ENCODE results near the gene LRRD1.
A peak's percentile ranks its signal among the peaks of the same experiment; 100 is the strongest.
"Not testable (repeated sequence)": the region's sequence is repeated elsewhere in the genome, so short reads cannot be mapped to it uniquely, and the experiment has no call there.

LRRD1 gene

DNA sequence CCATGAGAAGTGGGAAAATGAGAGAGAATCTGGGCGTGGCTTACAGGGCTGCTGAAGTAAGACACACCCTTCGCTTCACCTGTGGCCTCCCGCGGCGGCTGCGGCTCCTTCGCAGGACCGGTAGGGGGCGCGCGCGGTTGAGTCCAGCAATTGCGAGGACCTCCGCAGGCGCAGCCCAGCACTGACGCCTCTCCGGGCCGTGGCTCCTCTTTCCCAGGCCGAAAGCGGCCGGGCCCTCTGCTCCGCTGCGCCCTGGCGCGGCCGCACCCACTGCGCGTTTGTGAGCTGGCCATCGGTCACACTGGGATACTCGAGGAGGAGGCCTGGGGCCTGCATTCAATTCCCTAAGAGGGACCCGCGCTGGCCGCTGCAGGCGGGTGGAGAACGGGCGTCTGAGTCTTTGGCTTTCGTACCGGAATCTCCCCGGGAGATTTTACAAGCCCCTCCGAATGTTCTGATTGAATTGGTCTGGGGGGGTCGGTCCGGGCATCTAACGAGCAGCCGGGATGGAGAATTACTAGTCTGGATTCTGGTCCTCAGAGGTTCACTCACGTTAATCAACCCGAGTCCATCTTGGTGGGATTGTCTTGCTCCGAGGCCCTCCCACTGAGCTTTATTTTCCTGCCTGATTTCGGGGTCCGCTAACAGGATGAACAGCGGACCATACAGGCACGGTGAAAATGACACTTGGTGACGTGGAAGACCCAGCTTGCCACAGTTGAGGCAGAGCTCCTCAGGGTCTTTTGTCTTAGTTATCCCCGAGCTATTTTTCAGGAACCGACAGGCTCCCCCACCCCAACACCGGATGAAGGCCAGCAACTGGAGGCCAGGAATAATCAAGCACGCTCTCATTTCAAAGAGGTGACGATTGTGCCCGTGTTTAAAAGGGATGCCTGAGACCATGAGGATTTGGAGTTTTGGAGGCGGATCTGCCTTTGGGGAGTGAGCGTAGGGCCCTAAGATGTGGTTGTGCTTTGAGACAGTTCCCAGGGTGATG, at the start of gene LRRD1:
Gene LRRD1 (minus strand): TSS at position 215 of the 997 bp plus-strand sequence. CDS start 13,940 bp downstream, outside the sequence.
- no peak for DNase-seq

- DNase-seq = no peak
Measured at GRCh38 chr7:92228742-92229141, 49.8 kb upstream of the LRRD1 start.

- DNase-seq = no peak
Measured at GRCh38 chr7:92228100-92228499, 49.2 kb upstream of the LRRD1 start.

DNA sequence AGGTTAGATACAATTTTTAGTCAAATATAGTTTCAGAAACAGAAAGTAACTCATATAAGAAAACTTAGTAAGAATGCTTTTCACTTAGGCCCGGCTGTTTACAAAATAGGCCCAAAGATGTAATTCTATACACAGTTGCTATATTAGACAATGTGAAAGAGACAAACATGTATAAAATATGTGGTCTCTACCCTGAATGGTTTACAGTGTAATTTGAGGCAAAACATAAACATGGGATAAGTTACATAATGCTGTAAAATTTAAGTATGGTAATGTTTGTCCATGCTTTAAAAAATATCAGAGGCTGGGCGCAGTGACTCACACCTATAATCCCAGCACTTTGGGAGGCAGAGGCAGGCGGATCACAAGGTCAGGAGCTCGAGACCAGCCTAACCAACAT, 48.0 kb upstream of the LRRD1 start:
- DNase-seq = no peak

DNA sequence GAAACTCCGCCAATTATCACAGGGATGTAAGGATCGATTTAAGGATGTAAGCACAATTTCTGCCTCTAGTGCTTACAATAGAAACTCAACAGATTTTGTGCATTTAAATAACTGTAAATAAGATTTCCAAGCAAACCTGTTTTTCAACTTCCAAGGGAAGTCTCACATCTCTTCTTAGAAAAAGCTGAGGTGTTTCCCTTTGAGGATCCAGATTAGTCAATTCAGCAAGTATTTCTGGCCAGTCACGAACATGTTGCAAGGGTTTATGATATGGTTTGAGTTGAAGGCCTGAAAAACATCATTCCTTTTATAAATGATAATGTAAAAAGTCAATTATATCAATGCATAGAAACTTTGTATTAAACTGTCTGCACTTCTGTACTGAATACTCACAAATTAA, 42.8 kb upstream of the LRRD1 start:
- DNase-seq = no peak

GRCh38 chr7:92206672-92207071, 27.7 kb upstream of the LRRD1 start:
- no peak for DNase-seq

- no peak for DNase-seq
Measured at GRCh38 chr7:92205987-92206386, 27.0 kb upstream of the LRRD1 start.

DNA sequence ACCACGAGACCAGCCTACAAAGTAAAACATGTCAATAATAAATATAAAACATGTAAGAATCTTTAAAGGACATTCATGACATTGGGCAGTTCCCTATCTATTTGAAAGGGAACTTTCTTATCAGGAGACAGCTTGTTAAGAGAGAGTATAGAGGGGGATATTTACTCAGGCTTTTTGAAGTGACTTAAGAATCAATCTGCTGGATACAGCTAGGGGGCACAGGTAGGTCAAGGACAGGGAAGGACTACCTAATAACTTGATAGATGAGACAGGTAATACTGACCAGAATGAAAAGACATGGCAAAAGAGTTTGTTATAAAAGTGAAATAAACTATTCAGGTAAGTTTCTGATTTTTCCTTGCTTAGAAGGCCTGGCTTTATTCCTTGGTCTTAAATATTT, 21.8 kb upstream of the LRRD1 start:
- DNase-seq = no peak

- no peak for DNase-seq
Measured at GRCh38 chr7:92192326-92192725, 13.4 kb upstream of the LRRD1 start.

- DNase-seq = not testable (repeated sequence)
Measured at GRCh38 chr7:92189246-92189645, 10.3 kb upstream of the LRRD1 start.

DNA sequence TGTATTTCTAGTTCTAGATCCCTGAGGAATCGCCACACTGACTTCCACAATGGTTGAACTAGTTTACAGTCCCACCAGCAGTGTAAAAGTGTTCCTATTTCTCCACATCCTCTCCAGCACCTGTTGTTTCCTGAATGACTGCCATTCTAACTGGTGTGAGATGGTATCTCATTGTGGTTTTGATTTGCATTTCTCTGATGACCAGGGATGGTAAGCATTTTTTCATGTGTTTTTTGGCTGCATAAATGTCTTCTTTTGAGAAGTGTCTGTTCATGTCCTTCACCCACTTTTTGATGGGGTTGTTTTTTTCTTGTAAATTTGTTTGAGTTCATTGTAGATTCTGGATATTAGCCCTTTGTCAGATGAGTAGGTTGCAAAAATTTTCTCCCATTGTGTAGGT, 5.4 kb upstream of the LRRD1 start:
- not testable (repeated sequence) for DNase-seq

- DNase-seq = no peak
Measured at GRCh38 chr7:92177362-92177761, 1.6 kb downstream of the LRRD1 start.

DNA sequence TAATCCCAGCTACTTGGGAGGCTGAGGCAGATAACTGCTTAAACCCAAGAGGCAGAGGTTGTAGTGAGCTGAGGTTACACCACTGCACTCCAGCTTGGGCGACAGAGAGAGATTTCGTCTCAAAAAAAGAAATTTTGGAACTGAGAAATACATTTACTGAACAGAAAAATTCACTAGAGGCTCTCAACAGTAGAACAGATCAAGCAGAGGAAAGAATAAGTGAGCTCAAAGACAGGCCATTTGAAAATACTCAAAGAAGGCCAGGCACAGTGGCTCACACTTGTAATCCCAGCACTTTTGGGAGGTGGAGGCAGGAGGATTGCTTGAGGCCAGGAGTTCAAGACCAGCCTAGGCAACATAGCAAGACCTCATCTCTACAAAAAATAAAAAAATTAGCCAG, 9.4 kb downstream of the LRRD1 start:
- DNase-seq = not testable (repeated sequence)

DNA sequence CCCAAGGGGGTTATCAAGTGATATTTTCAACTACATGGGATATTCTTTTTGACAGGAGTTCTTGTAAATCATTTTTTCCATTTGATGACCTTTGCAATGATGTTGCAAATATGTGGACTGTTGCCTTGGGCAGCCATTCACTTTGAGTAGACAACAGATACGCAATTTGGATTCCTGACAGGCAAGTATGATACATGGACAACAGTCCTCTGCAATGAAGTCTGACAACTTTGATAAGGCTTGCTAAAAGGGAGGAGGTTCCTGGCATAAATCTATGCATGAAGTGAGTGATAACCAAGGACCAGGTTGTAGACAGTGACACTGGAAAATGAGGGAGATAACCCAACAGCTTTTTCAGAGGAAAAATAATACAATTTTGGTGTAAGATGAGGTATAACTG, 17.7 kb downstream of the LRRD1 start:
- DNase-seq = no peak

- DNase-seq = no peak
Measured at GRCh38 chr7:92158660-92159575, 20.0 kb downstream of the LRRD1 start.

GRCh38 chr7:92156990-92157389, 22.0 kb downstream of the LRRD1 start:
- DNase-seq = no peak

DNA sequence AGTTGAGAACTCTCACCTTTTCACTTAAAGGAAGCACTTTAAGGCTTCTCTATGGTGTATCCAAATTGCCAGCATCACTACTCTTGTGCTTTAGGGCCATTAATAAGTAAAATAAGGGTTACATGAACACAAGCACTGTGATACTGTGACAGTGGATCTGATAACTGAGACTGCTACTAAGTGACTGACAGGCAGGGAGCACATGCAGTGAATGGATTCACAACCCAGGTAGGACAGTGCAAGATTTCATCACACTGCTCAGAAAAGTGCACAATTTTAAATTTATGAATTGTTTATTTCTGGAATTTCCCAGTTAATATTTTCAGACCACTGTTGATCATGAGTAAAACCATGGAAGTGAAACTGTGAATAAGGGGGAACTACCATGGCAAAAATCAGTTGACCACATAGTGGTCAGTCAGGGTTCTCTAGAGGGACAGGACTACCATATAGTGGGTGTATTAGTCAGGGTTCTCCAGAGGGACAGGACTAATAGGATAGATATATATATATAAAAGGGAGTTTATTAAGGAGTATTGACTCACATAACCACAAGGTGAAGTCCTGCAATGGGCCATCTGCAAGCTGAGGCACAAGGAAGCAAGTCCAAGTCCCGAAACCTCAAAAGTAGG, 23.7 kb downstream of the LRRD1 start:
- DNase-seq = no peak

DNA sequence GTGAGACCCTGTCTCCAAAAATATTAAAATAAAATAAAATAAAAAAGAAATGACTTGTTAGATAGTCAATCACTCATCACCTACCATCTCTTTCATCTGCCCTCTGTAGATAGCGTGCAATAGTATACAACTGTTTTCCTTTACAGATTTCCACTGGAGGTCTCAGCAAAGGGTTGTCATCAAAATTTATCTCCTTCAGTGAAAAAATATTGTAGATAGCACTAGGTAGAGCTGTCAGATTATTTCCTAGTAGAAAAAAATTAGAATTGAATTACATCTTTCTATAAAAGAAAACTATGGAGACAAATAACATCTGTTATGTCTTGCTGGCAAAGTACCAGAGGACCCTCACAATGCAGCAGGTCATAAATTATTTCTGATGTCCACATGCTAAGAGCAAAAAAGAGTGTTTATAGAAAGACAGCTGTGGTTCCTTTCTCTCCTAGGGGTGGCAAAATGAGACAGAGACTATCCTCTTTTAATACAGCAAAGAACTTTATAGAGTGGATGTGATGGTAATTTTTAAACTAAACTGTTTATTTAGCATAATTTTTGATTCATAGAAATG, 28.4 kb downstream of the LRRD1 start:
- DNase-seq = peak; percentile 29

DNA sequence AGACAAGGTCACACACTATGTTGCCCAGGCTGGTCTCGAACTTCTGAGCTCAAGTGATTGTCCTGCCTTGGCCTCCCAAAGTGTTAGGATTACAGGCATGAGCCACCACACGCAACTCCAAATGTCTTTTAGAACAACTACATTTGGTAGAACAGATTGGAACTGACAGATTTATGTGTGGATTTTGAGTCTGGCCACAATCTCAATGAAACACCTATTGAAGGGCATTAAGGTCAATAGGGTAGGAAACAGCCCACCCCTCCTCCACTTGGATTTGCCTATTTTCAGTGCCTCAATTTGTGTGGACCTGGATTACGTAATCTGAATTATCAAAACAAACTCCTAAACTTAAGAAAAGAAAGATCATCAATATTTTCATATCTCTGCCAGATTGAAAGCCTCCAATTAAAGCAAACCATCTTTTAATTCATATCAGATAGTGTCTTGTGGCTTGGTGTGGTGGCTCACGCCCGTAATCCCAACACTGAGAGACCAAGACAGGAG, 29.2 kb downstream of the LRRD1 start:
- no peak for DNase-seq

- DNase-seq = not testable (repeated sequence)
Measured at GRCh38 chr7:92143192-92143880, 35.6 kb downstream of the LRRD1 start.

DNA sequence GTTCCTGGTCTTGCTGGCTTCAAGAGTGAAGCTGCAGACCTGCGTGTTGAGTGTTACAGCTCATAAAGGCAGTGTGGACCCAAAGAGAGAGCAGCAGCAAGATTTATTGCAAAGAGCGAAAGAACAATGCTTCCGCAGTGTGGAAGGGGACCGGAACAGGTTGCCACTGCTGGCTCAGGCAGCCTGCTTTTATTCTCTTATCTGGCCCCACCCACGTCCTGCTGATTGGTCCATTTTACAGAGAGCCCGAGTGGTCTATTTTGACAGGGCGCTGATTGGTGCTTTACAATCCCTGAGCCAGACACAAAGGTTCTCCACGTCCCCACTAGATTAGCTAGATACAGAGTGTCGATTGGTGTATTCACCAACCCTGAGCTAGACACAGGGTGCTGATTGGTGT, 36.2 kb downstream of the LRRD1 start:
- DNase-seq = not testable (repeated sequence)

DNA sequence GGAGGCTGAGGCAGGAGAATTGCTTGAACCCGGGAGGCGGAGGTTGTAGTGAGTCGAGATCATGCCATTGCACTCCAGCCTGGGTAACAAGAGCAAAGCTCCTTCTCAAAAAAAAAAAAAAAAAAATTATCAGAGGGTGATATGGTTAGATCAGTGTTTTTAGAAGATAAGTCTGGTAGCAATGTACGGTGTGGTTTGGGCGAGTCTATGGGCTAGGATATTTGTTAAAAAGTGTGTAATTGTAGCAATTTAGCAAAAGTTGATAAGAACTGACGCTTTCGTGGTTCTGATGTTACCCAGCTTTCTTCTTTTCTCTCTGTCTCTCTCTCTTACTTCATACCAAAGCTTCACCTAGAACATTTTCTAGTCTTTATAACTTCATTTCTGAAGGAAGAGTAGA, 37.8 kb downstream of the LRRD1 start:
- DNase-seq = no peak
